Forelimb muscle (tissue), 1 donor: Measurements from ENCODE around the gene PPP2R3A. TPM values are rescaled to one million over a fixed set of nuclear protein-coding genes. Genes with fewer than 3 reads are reported as not detected.
A peak's percentile ranks its signal among the peaks of the same experiment; 100 is the strongest.
"Not testable (repeated sequence)": the region's sequence is repeated elsewhere in the genome, so short reads cannot be mapped to it uniquely, and the experiment has no call there.

Experiments
- DNase-seq: peaks from one replicate; pipeline ENCODE4 v3.0.0-alpha.2; 2013; ENCODE audit warnings: low read depth
- polyA plus RNA-seq: library from polyadenylated mRNA; unstranded; fragments of 120-200 nt; gene quantifications from one replicate; pipeline ENCODE4 v1.2.1, GENCODE V29; 2013; ENCODE audit not compliant: insufficient read length

The PPP2R3A gene
- polyA plus RNA-seq, 1 donor = 66.8 TPM

DNA sequence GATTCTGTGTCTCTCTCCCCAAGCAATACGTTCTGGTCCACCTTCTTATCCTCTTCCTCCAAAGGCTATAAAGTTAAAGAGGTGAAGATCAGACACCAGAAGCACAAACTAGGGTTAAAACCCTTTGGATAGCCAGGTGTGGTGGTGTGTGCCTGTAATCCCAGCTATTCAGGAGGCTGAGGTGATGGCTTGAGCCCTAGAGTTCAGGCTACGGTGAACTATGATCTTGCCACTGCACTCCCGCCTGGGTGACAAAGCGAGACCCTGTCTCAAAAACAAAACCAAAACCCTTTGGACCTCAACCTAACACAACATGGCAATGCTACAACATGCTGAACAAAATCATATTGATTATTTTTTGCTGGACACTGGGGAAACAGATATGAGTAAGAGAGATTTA is 187.4 kb downstream of the PPP2R3A start:
- DNase-seq = no peak

DNA sequence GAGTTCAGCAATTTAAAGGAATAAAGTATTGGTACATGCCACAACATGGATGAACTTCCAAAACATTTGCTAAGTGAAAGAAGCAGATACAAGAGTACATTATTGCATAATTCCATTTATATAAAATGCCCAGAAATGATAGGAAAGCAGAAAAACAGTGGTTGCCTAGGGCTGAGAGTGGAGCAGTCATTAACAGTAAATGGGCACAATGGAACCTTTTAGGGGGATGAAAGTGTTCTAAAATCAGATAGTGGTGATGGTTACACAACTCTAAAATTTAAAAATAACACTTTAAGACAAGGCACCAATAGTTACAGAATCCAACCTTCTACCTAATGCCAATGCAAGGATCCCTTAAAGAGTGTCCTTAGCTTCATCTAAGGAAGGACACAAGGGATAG is 196.0 kb downstream of the PPP2R3A start:
- DNase-seq = no peak

DNA sequence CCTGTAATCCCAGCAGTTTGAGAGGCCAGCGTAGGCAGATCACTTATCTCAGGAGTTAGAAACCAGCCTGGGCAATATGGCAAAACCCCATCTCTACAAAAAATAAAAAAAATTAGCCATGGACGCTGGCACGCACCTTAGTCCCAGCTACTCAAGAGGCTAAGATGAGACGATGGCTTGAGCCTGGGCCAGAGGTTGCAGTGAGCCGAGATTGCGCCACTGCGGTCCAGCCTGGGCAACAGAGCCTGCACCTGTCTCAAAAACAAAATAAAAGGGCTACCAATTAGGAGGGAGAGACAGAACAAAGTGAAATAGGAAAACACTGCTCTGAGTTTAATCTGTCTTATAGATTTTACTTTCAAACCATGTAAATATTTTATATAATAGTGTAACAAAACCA is 196.8 kb downstream of the PPP2R3A start:
- no peak for DNase-seq

DNA sequence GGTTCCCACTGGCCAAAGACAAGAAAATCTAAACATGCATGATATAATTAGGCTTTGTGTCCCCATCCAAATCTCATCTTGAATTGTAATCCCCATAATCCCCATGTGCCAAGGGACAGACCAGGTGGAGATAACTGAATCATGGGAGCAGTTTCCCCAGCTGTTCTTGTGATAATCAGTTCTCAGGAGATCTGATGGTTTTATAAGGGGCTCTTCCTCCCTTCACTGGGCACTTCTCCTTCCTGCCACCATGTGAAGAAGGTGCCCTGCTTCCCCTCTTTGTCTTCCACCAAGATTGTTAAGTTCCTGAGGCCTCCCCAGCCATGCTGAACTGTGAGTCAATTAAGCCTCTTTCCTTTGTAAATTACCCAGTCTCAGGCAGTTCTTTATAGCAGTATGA is 198.1 kb downstream of the PPP2R3A start:
- DNase-seq = not testable (repeated sequence)

DNA sequence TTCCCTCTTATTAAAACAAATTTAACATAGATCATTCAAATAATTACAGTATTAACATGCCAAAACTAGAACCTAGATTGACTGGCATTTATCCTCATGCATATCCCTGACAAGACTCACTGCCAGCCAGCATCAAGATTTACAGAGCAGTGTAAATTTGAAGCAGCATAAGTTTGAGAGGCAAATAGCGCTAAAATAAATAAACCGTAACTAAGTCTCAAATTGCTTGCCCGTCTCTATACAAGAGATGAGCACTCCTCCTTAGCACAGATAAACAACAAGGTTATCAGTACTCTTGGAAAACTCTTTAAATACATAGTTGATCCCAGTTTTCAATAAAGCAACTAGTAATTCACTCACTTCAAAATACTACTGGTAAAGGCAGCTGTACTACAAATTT is 201.0 kb downstream of the PPP2R3A start:
- DNase-seq = no peak

DNA sequence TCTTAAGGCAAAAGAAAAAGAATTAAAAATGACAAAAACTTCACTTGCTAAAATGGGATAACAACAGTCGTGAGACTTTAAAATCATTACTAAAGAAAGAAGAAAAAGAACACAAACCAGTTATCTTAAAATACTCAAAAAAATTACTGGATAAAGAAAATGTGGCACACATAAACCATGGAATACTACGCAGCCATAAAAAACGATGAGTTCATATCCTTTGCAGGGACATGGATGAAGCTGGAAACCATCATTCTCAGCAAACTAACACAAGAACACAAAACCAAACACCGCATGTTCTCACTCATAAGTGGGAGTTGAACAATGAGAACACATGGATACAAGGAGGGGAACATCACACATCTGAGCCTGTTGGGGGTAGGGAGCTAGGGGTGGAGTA is 202.7 kb downstream of the PPP2R3A start:
- DNase-seq = not testable (repeated sequence)

DNA sequence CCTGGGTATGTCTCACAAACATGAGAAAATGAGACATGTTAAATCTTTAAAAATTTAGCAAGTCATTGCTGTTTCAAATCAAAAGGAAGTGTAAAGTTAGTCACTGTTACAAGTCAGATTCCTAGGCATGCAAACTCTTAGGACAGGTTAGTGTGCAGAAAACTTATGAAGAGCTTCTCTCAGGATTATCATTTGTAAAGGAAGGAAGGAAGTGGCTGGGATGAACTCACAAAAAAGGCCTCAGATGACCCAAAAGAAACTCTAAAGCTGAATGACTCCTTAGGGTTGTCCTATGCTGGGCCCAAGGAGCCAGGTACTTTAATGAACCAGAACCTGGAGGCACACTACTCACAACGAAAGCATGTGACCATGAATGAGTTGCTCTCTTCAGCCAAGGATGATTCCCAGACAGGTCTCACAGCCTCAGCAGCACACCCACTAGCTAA is 205.6 kb downstream of the PPP2R3A start:
- no peak for DNase-seq

DNA sequence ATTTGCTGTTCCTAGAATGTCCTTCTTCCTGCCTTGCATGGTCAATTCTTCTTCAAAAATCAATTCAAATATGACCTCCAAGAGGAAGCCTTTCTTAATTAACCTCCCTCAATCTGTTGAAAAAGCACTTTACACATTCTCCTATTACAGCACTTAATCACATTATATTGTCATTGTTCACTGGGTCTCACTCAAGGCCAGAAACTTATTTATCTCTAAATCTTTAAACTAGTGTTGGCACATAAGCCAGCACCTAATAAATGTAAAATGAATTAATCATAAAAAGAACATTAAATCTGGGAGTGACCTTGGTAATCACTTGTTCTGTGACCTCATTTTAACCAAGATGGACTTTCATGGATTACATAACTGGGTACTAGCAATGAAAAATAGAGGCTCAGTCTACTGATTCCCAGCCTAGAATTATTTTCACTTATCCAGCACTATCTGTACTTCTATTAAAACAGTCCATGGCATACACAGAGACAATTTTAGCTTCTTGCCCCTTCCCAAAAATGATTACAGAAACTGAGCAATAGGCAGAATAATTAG is 208.5 kb downstream of the PPP2R3A start:
- DNase-seq = no peak

DNA sequence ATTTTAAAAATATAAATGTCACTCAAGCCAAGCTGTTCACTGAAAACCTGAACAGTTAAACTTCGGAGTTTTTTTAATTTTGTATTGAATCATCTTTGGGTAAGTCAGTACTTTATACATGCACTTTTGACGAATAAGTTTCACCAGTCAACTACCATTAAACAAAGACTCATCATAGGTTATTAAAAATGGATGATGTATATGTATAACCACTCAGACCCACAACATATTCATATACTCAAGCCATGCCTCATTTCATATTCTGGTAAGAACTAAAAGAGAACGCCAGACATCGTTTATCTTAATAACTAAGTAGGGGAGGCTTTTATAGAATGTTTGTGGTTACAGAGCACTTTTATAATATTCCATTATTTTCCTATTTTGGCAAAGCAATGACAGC is 212.3 kb downstream of the PPP2R3A start:
- DNase-seq = no peak

DNA sequence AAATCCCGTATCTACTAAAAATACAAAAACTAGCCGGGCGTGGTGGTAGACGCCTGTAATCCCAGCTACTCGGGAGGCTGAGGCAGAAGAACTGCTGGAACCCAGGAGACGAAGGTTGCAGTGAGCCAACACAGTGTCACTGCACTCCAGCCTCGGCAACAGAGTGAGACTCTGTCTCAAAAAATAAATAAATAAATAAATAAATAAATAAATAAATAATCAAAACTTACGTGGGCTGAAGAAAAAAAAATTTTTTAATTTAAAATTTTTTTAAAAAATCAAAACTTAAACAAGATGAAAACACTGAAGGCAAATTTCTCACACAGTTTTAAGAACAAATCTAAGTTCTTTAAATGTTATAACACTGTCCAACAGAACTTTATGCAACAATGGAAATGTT is 216.2 kb downstream of the PPP2R3A start:
- no peak for DNase-seq

DNA sequence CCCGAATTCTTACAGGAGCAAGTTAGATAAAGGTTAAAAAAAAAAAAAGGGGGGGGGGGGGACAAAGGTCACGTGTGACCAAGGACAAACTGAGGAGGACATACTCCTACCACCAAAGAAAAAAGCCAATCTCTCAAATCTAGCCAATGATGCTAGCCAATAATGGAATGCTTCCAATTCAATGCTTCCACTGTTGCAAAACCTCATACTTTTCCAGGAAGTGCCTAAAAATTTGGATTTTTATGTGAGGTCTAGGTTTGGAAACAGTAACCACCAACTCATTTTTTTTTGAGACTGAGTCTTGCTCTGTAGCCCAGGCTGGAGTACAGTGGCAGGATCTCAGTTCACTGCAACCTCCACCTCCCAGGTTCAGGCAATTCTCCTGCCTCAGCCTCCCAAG is 219.2 kb downstream of the PPP2R3A start:
- DNase-seq = no peak

DNA sequence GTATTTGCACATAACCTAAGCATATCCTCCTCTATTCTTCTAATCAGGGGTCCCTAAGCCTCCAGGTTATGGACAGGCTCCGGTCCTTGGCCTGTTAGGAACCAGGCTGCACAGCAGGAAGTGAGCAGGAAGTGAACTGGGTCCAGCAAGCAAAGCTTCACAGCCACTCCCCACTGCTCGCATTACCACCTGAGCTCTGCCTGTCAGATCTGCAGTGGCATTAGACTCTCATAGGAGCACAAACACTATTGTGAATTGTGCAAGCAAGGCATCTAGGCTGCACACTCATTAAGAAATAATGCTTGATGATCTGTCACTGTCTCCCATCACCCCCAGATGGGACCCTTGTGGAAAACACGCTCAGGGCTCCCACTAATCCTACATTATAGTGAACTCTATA is 220.8 kb downstream of the PPP2R3A start:
- DNase-seq = no peak

DNA sequence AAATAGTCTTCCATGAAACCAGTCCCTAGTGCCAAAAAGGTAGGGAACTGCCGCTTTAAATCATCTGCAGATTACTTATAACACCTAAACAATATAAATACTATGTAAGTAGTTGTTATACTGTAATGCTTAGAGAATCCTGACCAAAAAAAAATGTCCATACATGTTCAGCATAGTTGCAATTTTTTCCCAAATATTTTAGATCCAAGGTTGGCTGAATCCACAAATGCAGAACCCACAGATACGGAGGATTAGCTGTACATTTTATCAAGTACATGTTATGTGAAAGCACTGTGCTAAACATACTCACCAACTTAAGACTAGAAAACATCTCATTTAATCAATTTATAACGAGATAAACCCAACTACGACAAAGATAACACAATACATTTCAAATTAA is 221.3 kb downstream of the PPP2R3A start:
- no peak for DNase-seq

DNA sequence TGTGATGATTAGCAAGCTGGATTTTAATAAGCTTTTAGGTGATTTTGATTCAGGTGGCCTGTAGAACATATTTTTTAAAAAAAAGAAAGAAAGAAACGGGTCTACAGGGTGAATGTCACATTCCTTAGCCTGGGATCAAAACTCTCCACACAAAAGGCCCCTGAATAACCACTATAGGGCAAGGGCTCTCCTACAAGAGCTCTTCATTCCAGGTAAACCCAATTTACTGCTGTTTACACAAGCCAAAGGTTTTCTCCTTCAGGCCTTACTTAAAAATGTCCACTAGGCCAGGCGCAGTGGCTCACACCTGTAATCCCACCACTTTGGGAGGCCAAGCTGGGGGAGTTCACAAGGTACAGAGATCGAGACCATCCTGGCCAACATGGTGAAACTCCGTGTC is 222.3 kb downstream of the PPP2R3A start:
- DNase-seq = no peak

DNA sequence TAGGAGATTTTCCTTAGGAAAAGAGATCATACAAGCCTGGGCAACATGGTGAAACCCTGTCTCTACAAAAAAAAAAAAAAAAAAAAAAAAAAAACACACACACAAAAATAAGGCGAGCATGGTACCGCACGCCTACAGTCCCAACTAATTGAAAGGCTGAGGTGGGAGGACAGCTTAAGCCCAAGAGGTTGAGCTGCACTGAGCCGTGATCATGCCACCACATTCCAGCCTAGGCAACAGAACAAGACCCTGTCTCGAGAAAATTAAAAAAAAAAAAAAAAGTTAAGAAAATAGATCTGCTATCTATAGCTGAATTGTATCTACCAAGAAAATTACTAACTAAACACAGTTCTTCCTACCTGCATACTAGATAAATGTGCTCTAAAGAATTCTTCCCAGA is 223.5 kb downstream of the PPP2R3A start:
- no peak for DNase-seq

DNA sequence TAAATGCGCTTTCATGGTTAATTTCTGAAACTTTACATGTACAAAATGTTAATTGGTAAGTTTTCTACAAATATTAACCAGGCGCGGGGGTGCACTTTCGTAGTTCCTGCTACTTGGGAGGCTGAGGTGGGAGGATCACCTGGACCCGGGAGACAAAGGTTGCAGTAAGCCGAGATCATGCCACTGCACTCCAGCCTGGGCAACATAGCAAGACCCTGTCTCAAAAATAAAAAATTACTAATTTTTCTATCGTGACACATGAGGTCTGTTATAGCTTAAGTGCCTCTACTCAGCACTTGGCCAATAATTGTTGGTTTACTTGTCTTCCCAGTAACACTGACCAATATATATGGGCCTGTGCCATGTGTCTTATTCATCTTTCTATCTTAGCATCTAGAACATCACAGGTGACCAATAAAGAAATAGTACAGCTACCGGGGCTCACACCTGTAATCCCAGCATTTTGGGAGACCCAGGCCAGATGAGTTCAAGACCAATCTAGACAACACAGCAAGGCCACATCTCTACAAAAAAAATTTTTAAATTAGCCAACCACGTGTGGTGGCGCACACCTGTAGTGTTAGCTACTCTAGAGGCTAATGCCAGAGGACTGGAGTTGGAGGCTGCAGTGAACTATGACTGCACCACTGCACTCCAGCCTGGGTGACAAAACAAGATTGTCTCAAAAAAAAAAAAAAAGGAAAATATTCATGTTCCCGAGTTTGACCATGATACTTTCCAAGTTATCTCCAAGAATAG is 224.5 kb downstream of the PPP2R3A start:
- no peak for DNase-seq

DNA sequence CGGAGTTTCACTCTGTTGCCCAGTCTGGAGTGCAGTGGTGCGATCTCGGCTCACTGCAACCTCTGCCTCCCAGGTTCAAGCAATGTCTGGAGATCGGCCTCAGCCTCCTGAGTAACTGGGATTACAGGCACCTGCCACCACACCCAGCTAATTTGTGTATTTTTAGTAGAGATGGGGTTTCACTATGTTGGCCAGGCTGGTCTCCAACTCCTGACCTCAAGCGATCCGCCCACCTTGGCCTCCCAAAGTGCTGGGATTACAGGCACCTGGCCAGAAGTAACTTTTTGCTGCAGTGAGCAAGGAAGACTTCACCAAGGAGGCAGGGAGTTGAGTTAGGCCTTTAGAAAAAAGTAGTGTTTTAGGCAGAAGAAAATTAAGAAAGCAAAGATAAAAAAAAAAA is 226.7 kb downstream of the PPP2R3A start:
- not testable (repeated sequence) for DNase-seq

DNA sequence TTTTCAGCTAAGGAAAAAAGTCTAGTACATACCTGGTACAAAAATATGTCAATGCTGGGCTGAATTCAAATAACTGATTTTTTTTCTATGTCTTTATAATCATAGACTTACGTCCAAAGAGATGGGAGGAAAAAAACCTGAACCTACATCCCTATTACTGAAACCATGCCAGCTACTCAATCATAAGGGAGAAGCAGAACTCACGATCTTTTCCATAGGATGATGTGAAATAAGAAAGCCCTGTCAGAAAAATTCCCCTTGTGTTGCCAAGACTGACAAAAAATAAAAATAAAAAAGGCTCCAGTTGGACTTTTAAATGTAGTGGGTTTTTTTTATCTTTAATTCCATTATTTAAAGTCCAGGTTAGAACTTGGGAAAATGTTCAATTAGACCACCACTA is 227.3 kb downstream of the PPP2R3A start:
- no peak for DNase-seq

DNA sequence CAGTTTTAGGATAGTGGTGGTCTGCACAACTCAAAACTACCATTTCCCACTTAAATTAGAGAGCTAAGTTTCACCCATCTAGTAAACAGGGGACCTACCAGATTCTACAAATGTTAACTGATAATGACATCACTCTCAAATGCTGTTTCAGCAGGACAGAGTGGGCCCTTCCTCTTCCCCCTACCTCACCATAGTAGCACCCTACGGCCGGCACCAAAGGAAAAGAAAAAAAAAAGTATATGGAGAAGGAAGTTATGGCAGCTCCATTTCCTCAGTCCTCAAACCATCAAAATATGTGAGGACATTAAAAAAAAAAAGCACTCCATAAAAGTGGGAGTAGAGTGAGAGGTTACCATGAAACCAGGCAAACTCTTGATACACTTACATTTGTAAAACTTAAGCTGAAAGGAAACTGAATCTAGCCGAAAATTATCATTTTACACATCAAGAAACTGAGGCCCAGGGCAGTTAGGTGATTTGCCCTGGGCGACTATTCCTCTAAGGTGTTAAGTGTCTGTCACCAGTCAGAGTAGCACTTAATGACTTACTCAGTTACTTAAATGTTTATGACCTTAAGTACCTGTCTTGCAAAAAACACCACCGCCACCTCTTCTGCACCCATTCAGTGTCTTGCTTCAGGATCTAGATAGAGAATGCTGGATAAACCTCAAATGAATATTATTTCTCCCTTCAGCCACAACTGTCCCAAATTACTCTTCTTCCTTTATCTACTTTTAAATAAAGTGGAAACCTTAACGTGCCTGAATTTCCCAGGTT is 227.9 kb downstream of the PPP2R3A start:
- no peak for DNase-seq

DNA sequence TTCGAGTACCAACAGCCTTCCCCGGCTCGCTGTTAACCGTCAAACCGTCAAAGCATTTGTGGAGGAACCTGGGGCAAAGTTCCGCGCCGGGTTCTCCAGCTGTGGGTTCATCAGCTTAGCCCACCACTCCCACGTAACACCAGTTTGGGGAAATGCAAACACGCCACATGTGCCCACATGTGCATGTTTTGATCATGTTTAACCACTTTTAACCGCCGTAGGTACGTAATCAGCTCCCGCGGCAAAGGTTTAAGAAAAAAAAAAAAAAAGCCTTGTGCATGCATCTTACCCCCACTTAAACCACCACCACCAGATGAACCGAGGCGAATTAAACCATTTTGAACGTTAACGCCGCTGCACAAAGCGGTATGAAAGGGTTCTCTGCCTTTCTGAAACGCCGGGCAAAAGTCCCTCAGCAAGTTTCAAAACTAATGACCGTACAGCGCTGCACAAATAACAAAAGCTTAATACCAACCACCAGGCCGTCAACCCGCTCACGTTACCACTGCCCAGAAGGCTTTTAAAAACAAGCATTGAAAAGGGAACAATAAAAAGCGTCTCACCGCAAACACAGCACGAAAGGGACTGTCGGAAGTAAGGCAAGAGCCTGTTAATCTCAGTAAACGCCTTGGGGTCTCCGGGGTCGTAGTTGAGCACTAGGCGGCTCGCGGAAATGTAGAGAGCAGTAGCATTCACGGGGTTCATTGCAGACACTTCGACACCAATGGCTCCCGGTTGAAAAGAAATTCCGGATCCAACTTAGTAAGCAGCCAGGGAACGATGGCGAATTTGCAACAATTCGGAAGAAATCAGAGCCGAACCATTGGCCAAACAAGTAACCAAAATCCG is 229.1 kb downstream of the PPP2R3A start:
- no peak for DNase-seq

DNA sequence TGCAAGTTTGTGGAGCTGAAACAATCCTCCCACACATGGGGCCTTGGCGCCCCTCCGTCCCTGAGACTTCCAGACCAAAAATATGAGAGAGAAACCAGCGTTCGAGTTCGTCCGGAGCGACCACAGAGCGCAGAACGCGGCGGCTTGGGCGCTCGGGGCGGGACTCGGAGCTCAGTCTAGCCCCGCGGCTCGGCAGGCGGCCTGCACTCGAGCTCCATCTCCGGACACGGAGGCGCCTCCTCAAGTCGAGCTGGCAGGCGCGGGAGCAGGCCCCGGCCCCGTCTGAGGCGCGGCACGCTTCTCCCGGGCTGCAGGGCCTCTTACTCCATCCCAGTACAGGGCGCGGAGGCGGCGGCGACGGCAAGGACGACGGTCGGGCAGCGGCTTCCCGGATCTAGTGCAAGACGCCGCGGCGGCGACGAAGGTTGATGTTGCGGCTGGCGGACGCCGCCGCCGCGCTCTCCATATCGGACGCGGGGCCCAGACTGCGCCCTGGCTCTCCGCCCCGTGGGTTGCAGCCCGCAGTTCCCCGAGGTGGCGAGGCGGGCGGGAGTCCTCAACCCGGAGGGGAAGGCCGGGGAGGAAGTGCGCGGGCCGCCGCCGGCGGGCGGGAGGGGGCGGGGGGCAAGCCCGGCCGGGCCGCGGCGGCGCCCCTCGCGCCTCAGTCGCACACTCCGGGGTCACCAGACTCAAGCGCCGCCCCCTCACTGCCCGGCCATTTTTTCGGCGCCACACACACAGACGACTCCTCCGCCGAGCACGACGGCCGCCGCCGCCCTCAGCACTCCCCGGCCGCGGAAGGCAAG is 229.9 kb downstream of the PPP2R3A start:
- DNase-seq = peak; percentile 51
